Upper lobe of left lung (tissue), 4 donors: Measurements from ENCODE around the gene ARL4A.

Experiments
- EP300 ChIP-seq, 4 donors: sonication (generic); formaldehyde crosslinking; IDR thresholded peaks; one replicate each; pipeline ENCODE4 v1.5.1; 2017; ENCODE audit warnings: antibody characterized with exemption in 4 of 4, control low read depth in 2 of 4
- POLR2AphosphoS5 ChIP-seq, 2 donors: sonication (generic); formaldehyde crosslinking; IDR thresholded peaks; one replicate each; pipeline ENCODE4 v1.5.1; 2017; ENCODE audit warnings: antibody characterized with exemption in 2 of 2

DNA sequence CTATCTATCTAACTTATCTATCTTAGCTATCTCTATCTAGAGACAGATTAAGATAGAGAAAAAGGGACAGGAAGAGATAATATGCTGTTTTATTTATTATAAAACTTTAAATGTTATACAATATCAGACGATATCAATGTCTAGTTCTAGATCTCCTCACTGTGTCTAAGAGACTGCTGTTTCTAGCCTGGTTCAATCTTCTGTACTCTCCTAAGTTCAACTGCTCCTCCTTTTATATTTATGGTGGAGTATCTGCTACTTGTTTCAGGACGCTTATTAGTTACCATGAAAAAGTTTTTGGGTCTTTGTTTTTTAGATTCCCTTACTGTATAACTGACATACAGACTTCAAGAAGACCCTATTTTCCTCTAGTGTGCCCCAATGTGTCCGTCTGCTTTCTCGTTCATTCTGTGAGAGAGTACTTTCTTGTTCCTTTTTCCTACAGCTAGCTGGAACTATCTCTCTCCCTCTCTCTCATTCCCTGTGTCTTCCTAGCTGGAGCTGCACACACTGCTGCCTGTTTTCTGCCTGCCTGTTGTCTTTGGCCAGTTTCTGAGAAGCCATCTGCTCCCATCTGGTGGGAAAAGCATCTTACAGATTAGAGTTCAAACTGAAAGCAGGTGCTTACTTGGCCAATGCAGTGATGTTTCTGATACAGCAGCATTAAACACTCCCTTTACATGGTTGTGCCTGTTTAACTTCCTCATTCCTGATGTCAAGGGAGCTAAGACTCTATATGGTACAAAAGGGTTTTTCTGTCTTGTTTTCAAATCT is 49.4 kb upstream of the ARL4A start:
- TF ChIP-seq POLR2AphosphoS5 (IDR thresholded peaks at IDR 0.05) (no peak), EP300 (IDR thresholded peaks at IDR 0.05) (no peak)
